ENCODE measurements around the gene ZNF74.
"Not testable (repeated sequence)": the region's sequence is repeated elsewhere in the genome, so short reads cannot be mapped to it uniquely, and the experiment has no call there.

Gene ZNF74

GRCh38 chr22:20393705-20394476, at the start of gene ZNF74:
Gene ZNF74 (plus strand): TSS chr22:20394151. CDS start chr22:20394629, 478 bp downstream.
- peak; percentile 89 for DNase-seq

- DNase-seq: not testable (repeated sequence)
These were observed 47.4 kb upstream of the ZNF74 start for GRCh38 chr22:20346553-20346952.

- DNase-seq: not testable (repeated sequence)
These were observed 41.4 kb upstream of the ZNF74 start for GRCh38 chr22:20352536-20352935.

GRCh38 chr22:20354238-20354975, 39.5 kb upstream of the ZNF74 start:
- no peak for DNase-seq

GRCh38 chr22:20355939-20356636, 37.9 kb upstream of the ZNF74 start:
- not testable (repeated sequence) for DNase-seq

- not testable (repeated sequence) for DNase-seq
These were observed 37.0 kb upstream of the ZNF74 start for GRCh38 chr22:20356906-20357305.

- DNase-seq: not testable (repeated sequence)
These were observed 36.0 kb upstream of the ZNF74 start for GRCh38 chr22:20357967-20358366.

GRCh38 chr22:20358503-20359239, 35.3 kb upstream of the ZNF74 start:
- DNase-seq: not testable (repeated sequence)

GRCh38 chr22:20360261-20360660, 33.7 kb upstream of the ZNF74 start:
- not testable (repeated sequence) for DNase-seq

- DNase-seq: not testable (repeated sequence)
These were observed 32.8 kb upstream of the ZNF74 start for GRCh38 chr22:20360866-20361751.

GRCh38 chr22:20361752-20362229, 32.2 kb upstream of the ZNF74 start:
- DNase-seq: not testable (repeated sequence)

GRCh38 chr22:20362403-20362802, 31.5 kb upstream of the ZNF74 start:
- DNase-seq: not testable (repeated sequence)

- not testable (repeated sequence) for DNase-seq
These were observed 29.4 kb upstream of the ZNF74 start for GRCh38 chr22:20364335-20365260.

GRCh38 chr22:20366841-20367240, 27.1 kb upstream of the ZNF74 start:
- DNase-seq: not testable (repeated sequence)

GRCh38 chr22:20368875-20369274, 25.1 kb upstream of the ZNF74 start:
- not testable (repeated sequence) for DNase-seq

- not testable (repeated sequence) for DNase-seq
These were observed 22.3 kb upstream of the ZNF74 start for GRCh38 chr22:20371687-20372086.

- DNase-seq: not testable (repeated sequence)
These were observed 21.5 kb upstream of the ZNF74 start for GRCh38 chr22:20372406-20372854.

- DNase-seq: not testable (repeated sequence)
These were observed 20.7 kb upstream of the ZNF74 start for GRCh38 chr22:20373195-20373706.

GRCh38 chr22:20374130-20374529, 19.8 kb upstream of the ZNF74 start:
- DNase-seq: not testable (repeated sequence)

- DNase-seq: not testable (repeated sequence)
These were observed 17.7 kb upstream of the ZNF74 start for GRCh38 chr22:20376281-20376680.

Data from activated CD8-positive, alpha-beta memory T cell treated with anti-CD3 and anti-CD28 coated beads, Interleukin-2, amount 50 U/mL, for 48 hours (primary cell).